Suprapubic skin (tissue), 4 donors: ENCODE results near the gene RBM34. TPM values are rescaled to one million over a fixed set of nuclear protein-coding genes. Genes with fewer than 3 reads are reported as not detected.
A peak's percentile ranks its signal among the peaks of the same experiment; 100 is the strongest.

Source experiments
- DNase-seq, 2 donors: peaks; one replicate each; pipeline ENCODE4 v3.0.0-alpha.2; 2019; ENCODE audit warnings: low spot score in 2 of 2
- H3K27ac ChIP-seq: fragments of 200-600 bp; sonication (generic); one replicate; pipeline ENCODE4 v1.5.1; 2019
- H3K27me3 ChIP-seq: fragments of 200-600 bp; sonication (generic); one replicate; pipeline ENCODE4 v1.5.1; 2019
- H3K36me3 ChIP-seq: fragments of 200-600 bp; sonication (generic); one replicate; pipeline ENCODE4 v1.5.1; 2019
- H3K4me1 ChIP-seq: fragments of 200-600 bp; sonication (generic); one replicate; pipeline ENCODE4 v1.5.1; 2019
- H3K4me3 ChIP-seq: fragments of 200-600 bp; sonication (generic); one replicate; pipeline ENCODE4 v1.5.1; 2019; ENCODE audit warnings: mild to moderate bottlenecking
- H3K9me3 ChIP-seq: fragments of 200-600 bp; sonication (generic); one replicate; pipeline ENCODE4 v1.5.1; 2019
- CTCF ChIP-seq, 2 donors: fragments of 200-600 bp in 1 of 2; fragments of 450-650 bp in 1 of 2; sonication (generic) in 1 of 2; IDR thresholded peaks; one replicate each; pipeline ENCODE4 v1.5.1; 2016 to 2019; ENCODE audit warnings: antibody characterized with exemption in 2 of 2, mild to moderate bottlenecking in 1 of 2, moderate library complexity in 1 of 2
- EP300 ChIP-seq: sonication (generic); formaldehyde crosslinking; IDR thresholded peaks from one replicate; pipeline ENCODE4 v1.6.1; 2017; ENCODE audit warnings: antibody characterized with exemption
- POLR2A ChIP-seq, 2 donors: fragments of 450-650 bp; IDR thresholded peaks; one replicate each; pipeline ENCODE4 v1.6.1; 2017; ENCODE audit warnings: antibody characterized with exemption in 2 of 2, mild to moderate bottlenecking in 2 of 2, moderate library complexity in 2 of 2
- POLR2AphosphoS5 ChIP-seq, 3 donors: sonication (generic); formaldehyde crosslinking; IDR thresholded peaks; one replicate each; pipeline ENCODE4 v1.6.1; 2017; ENCODE audit warnings: antibody characterized with exemption in 3 of 3
- whole genome bisulfite sequencing: methylation state at CpG from one replicate; pipeline ENCODE4 v1.1.5; 2018; 5-methylcytosine and 5-hydroxymethylcytosine counted together
- total RNA-seq, 4 donors: library from RNA; depleted of rRNA; stranded (reverse); fragments of >200 nt; gene quantifications; one replicate each; pipeline ENCODE4 v1.1.0, GENCODE V29; 2016

The RBM34 gene
- total RNA-seq, 4 donors from 2014 or later = 35.2 to 75.9 (median 51.2) TPM

DNA sequence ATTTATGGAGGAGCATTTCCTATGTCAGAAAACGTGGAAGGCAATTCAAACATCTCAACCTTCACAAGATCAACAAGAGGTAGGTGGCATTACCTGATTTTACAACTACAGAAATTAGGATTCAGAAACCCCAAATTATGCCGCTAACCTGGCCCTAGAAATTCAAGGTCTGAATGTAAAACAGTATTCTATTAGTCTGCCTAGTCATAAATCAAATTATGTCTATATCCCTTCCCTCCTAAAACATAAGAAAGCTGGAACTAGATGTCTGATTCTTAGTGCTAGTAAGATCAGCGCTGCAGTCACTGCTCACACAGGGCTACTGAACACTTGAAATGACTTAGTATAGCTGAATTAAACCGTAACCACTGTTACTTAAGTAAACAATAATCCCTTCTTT is 33.8 kb downstream of the RBM34 start:
- H3K4me1 ChIP-seq = peaks cover 41% of the 10 kb centered on the region
- DNase-seq = no peak
- no peak overlapping the region for H3K27ac ChIP-seq
- peaks cover 7% of the 10 kb centered on the region for H3K36me3 ChIP-seq
- peak overlapping the region; percentile 80 for H3K4me3 ChIP-seq
- H3K27me3 ChIP-seq = no peaks in the 10 kb centered on the region
- no peaks in the 10 kb centered on the region for H3K9me3 ChIP-seq
- TF ChIP-seq EP300 (no peak), POLR2A (IDR thresholded peaks at IDR 0.05) (no peak), CTCF (IDR thresholded peaks at IDR 0.05) (no peak)
- 27% methylated on average over 4 of the region's 4 CpGs for WGBS

DNA sequence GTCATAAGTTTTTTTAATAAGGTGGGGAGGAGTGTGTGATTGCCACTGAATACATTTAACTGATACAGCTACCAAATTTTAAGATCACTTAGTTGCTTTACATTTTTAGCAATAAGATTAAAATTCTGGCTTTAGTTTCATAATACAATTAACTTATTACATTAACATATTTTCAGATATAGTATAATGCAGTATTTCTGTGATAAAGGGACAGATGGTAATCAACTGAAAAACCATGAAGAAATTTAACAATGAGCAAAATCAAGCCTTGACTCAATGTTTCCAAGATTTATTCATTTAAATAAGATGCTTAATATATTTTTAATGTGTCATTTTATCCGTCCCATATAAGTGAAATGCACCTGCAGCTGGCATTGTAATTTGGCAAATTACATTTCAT is 36.4 kb downstream of the RBM34 start:
- Histone ChIP-seq H3K9me3 (no peaks in the 10 kb centered on the region), H3K4me1 (peaks cover 41% of the 10 kb centered on the region), H3K36me3 (peaks cover 21% of the 10 kb centered on the region), H3K4me3 (no peak overlapping the region), H3K27me3 (no peaks in the 10 kb centered on the region), H3K27ac (no peak overlapping the region)
- no peak for DNase-seq
- TF ChIP-seq POLR2AphosphoS5 (IDR thresholded peaks at IDR 0.05) = no peak
- TF ChIP-seq CTCF (IDR thresholded peaks at IDR 0.05) = no peak
- TF ChIP-seq POLR2A (IDR thresholded peaks at IDR 0.05) = no peak
- no peak for TF ChIP-seq EP300
- WGBS = 57% methylated on average over 1 of the region's 1 CpG

GRCh38 chr1:235124111-235124510 is 36.9 kb downstream of the RBM34 start:
- Histone ChIP-seq H3K4me1 (peaks cover 38% of the 10 kb centered on the region), H3K36me3 (peaks cover 26% of the 10 kb centered on the region), H3K27me3 (no peaks in the 10 kb centered on the region), H3K27ac (no peak overlapping the region), H3K4me3 (no peak overlapping the region), H3K9me3 (no peaks in the 10 kb centered on the region)
- DNase-seq = no peak
- WGBS = 93% methylated on average over 9 of the region's 9 CpGs
- TF ChIP-seq EP300 (no peak), POLR2AphosphoS5 (IDR thresholded peaks at IDR 0.05) (no peak), POLR2A (IDR thresholded peaks at IDR 0.05) (no peak), CTCF (IDR thresholded peaks at IDR 0.05) (no peak)

- no peaks in the 10 kb centered on the region for H3K27me3 ChIP-seq
- H3K9me3 ChIP-seq = no peaks in the 10 kb centered on the region
- TF ChIP-seq EP300 = no peak
- TF ChIP-seq POLR2AphosphoS5 (IDR thresholded peaks at IDR 0.05) = no peak
- TF ChIP-seq POLR2A (IDR thresholded peaks at IDR 0.05) = no peak
- no peak for TF ChIP-seq CTCF (IDR thresholded peaks at IDR 0.05)
- H3K27ac ChIP-seq = no peak overlapping the region
- DNase-seq = no peak
- 57% methylated on average over 1 of the region's 1 CpG for WGBS
- peaks cover 44% of the 10 kb centered on the region for H3K36me3 ChIP-seq
- peaks cover 29% of the 10 kb centered on the region for H3K4me1 ChIP-seq
- H3K4me3 ChIP-seq = no peak overlapping the region
Observed at GRCh38 chr1:235122348-235122747, 38.7 kb downstream of the RBM34 start.

- TF ChIP-seq POLR2AphosphoS5 (IDR thresholded peaks at IDR 0.05) = no peak
- TF ChIP-seq EP300 = no peak
- no peak for TF ChIP-seq POLR2A (IDR thresholded peaks at IDR 0.05)
- no peak for TF ChIP-seq CTCF (IDR thresholded peaks at IDR 0.05)
- WGBS = 93% methylated on average over 7 of the region's 7 CpGs
- DNase-seq = no peak
- H3K4me3 ChIP-seq = no peak overlapping the region
- H3K36me3 ChIP-seq = peaks cover 94% of the 10 kb centered on the region
- no peaks in the 10 kb centered on the region for H3K27me3 ChIP-seq
- H3K4me1 ChIP-seq = no peaks in the 10 kb centered on the region
- no peak overlapping the region for H3K27ac ChIP-seq
- no peaks in the 10 kb centered on the region for H3K9me3 ChIP-seq
Observed at GRCh38 chr1:235113183-235113917, 47.7 kb downstream of the RBM34 start.
